Airway epithelial cell (primary cell): ENCODE results near the gene MPPED2. TPM values are rescaled to one million over a fixed set of nuclear protein-coding genes. Genes with fewer than 3 reads are reported as not detected.

Source experiments
- total RNA-seq: library from RNA; depleted of rRNA; stranded (reverse); fragments of >200 nt; gene quantifications from 2 replicates; pipeline ENCODE4 v1.2.3, GENCODE V29; 2015

The MPPED2 gene, protein sequence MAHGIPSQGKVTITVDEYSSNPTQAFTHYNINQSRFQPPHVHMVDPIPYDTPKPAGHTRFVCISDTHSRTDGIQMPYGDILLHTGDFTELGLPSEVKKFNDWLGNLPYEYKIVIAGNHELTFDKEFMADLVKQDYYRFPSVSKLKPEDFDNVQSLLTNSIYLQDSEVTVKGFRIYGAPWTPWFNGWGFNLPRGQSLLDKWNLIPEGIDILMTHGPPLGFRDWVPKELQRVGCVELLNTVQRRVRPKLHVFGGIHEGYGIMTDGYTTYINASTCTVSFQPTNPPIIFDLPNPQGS
- total RNA-seq = not detected in 2 replicates

DNA sequence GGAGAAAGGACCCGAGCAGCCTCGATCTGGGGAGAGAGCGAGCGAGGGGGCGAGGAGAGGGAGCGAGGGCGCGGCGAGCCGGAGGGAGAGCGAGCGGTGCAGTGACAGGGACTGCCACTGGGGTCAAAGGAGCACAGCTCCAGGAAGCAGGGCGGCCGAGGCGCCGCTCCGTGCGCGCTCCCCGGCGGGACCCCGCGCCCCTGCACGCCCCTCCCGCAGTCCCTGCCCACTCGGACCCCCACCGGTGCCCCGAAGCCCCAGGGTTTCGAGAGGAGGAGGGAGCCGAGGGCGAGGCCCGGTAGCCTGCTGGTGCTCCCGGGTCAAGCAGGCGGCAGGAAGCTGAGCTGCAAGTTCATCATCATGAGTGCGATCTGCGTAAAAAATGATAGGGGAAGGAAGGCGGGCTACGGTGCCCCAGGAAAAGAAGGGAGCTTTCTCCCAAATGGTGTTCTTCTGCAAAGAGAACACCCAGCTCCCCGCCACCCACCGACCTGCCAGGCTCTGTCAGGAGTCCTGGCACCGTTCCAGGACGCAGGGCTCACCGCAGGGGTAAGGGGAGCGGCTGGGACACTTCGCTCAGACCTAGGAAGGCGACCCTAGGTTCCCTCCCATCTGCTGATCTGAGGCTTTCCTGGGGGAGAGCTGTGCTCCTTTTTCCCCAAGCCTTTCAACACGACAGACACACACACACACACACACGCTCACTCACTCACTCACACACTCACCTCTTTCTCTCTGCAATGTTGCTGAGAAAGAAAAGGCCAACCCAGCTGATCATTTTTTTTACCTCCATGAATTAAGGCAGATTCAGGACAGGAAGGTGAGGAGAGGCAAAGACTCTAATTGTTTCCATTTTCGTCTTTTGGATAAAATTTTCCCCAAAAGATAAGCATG is at the start of gene MPPED2:
TSS of gene MPPED2 (minus strand) at position 103 of the 894 bp plus-strand sequence. CDS start 5,980 bp downstream, outside the sequence.

